ENCODE data around the gene CMAS. TPM values are rescaled to one million over a fixed set of nuclear protein-coding genes. Genes with fewer than 3 reads are reported as not detected.

The CMAS gene
- polyA plus RNA-seq, 1 of the 3 experiments (the other 2 are of a cell fraction) = 16.0 TPM

DNA sequence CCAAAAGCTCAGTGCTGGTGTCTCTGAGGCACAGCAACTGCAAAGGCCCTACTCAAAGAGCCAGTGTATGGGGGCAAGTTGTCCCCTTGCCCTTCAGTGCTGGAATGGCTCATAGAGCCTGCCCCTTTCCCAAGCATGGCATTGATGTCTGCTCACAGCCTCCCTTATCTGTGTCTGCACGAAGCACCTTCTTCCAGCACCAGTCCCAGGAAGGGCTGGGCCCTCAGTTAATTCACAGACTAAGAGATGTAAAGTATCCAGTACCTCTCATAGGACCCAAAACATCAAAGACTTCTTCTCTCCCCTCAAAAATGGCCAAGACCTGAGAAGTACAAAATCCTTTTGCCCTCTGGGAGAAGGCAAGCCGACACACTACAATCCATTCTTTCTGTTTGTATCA lies 1.6 kb upstream of the CMAS start:
- H3K4me3 ChIP-seq (ENCODE audit: low read depth in 2 of 2, low read length in 1 of 2) = no peak overlapping the region
- no peak overlapping the region for H2AFZ ChIP-seq (ENCODE audit: low read depth)
- H4K20me1 ChIP-seq (ENCODE audit: insufficient read depth) = no peaks in the 10 kb centered on the region; the same call in 1 of the 2 replicates
- H3K27me3 ChIP-seq (ENCODE audit: insufficient read depth) = no peaks in the 10 kb centered on the region
- no peaks in the 10 kb centered on the region for H3F3A ChIP-seq (replicated peaks; ENCODE audit: insufficient read depth)
- peaks cover 4 to 6% of the 10 kb centered on the region in 2 experiments; a peak in 2 of 4 replicates for H3K4me1 ChIP-seq (ENCODE audit: control insufficient read depth in 1 of 2, insufficient read depth in 2 of 2, low read depth in 1 of 2, low read length in 1 of 2)
- H3K9ac ChIP-seq = no peak overlapping the region
- WGBS (ENCODE audit: low lambda C conversion rate) = 35% methylated on average over 2 of the region's 2 CpGs
- H3K9me3 ChIP-seq = no peaks in the 10 kb centered on the region
- no peak for DNase-seq
- TF ChIP-seq CHD2 (IDR thresholded peaks at IDR 0.05; ENCODE audit: low read length, partially characterized antibody) = no peak
- TF ChIP-seq TCF12 (IDR thresholded peaks at IDR 0.05) = no peak
- TF ChIP-seq RFX5 (IDR thresholded peaks at IDR 0.05; ENCODE audit: low read length) = no peak
- no peak for TF ChIP-seq NRF1 (IDR thresholded peaks at IDR 0.05; ENCODE audit: low read depth, low read length)
- no peak for TF ChIP-seq EZH2phosphoT487 (IDR thresholded peaks at IDR 0.05; ENCODE audit: borderline replicate concordance, low read depth)
- TF ChIP-seq YY1 (IDR thresholded peaks at IDR 0.05; ENCODE audit: low read depth) = no peak
- TF ChIP-seq, protein P1, sequence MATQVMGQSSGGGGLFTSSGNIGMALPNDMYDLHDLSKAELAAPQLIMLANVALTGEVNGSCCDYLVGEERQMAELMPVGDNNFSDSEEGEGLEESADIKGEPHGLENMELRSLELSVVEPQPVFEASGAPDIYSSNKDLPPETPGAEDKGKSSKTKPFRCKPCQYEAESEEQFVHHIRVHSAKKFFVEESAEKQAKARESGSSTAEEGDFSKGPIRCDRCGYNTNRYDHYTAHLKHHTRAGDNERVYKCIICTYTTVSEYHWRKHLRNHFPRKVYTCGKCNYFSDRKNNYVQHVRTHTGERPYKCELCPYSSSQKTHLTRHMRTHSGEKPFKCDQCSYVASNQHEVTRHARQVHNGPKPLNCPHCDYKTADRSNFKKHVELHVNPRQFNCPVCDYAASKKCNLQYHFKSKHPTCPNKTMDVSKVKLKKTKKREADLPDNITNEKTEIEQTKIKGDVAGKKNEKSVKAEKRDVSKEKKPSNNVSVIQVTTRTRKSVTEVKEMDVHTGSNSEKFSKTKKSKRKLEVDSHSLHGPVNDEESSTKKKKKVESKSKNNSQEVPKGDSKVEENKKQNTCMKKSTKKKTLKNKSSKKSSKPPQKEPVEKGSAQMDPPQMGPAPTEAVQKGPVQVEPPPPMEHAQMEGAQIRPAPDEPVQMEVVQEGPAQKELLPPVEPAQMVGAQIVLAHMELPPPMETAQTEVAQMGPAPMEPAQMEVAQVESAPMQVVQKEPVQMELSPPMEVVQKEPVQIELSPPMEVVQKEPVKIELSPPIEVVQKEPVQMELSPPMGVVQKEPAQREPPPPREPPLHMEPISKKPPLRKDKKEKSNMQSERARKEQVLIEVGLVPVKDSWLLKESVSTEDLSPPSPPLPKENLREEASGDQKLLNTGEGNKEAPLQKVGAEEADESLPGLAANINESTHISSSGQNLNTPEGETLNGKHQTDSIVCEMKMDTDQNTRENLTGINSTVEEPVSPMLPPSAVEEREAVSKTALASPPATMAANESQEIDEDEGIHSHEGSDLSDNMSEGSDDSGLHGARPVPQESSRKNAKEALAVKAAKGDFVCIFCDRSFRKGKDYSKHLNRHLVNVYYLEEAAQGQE (IDR thresholded peaks at IDR 0.05; ENCODE audit: low read depth, low read length) = no peak
- TF ChIP-seq POLR2AphosphoS5 (IDR thresholded peaks at IDR 0.05; ENCODE audit: low read depth, low read length) = no peak
- no peak for TF ChIP-seq MAX (IDR thresholded peaks at IDR 0.05; ENCODE audit: low read depth)
- no peak for TF ChIP-seq EP300 (IDR thresholded peaks at IDR 0.05; ENCODE audit: borderline replicate concordance in 1 of 2, low read depth in 1 of 2, low read length in 1 of 2)
- TF ChIP-seq FOSL2 (IDR thresholded peaks at IDR 0.05; ENCODE audit: borderline replicate concordance, low read depth) = no peak
- TF ChIP-seq PBX3 (IDR thresholded peaks at IDR 0.05) = no peak
- no peak for TF ChIP-seq FOXJ3 (CRISPR knock-in tag; IDR thresholded peaks at IDR 0.05)
- no peak for TF ChIP-seq FOXM1 (IDR thresholded peaks at IDR 0.05; ENCODE audit: low read depth)
- no peak for TF ChIP-seq SIN3A (IDR thresholded peaks at IDR 0.05; ENCODE audit: borderline replicate concordance, low read depth, low read length)
- TF ChIP-seq, protein P2, sequence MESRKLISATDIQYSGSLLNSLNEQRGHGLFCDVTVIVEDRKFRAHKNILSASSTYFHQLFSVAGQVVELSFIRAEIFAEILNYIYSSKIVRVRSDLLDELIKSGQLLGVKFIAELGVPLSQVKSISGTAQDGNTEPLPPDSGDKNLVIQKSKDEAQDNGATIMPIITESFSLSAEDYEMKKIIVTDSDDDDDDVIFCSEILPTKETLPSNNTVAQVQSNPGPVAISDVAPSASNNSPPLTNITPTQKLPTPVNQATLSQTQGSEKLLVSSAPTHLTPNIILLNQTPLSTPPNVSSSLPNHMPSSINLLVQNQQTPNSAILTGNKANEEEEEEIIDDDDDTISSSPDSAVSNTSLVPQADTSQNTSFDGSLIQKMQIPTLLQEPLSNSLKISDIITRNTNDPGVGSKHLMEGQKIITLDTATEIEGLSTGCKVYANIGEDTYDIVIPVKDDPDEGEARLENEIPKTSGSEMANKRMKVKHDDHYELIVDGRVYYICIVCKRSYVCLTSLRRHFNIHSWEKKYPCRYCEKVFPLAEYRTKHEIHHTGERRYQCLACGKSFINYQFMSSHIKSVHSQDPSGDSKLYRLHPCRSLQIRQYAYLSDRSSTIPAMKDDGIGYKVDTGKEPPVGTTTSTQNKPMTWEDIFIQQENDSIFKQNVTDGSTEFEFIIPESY (IDR thresholded peaks at IDR 0.05; ENCODE audit: borderline replicate concordance, low read depth) = no peak
- H3K9me2 ChIP-seq = no peaks in the 10 kb centered on the region
- ChIA-PET CTCF (no interaction called here), POLR2A (no interaction called here)
- H3K27ac ChIP-seq (ENCODE audit: low read depth in 2 of 2, low read length in 1 of 2) = no peak overlapping the region
- H3K79me2 ChIP-seq (ENCODE audit: insufficient read depth) = peaks cover 20% of the 10 kb centered on the region; the same call in 1 of the 2 replicates
- H3K36me3 ChIP-seq (replicated peaks in 1 of 2; ENCODE audit: control insufficient read depth in 1 of 2, insufficient read depth in 2 of 2, low read length in 1 of 2) = peaks cover 0 to 5% of the 10 kb centered on the region in 2 experiments
- no peak overlapping the region for H3K4me2 ChIP-seq

All from SK-N-SH (cell line).